Stomach smooth muscle (tissue), 2 donors: Measurements from ENCODE around the gene FAM227A.
A peak's percentile ranks its signal among the peaks of the same experiment; 100 is the strongest.
"Not testable (repeated sequence)": the region's sequence is repeated elsewhere in the genome, so short reads cannot be mapped to it uniquely, and the experiment has no call there.

Source experiments
- H3K27ac ChIP-seq: one replicate; pipeline ENCODE4 v1.7.0; 2013; ENCODE audit warnings: mild to moderate bottlenecking, low read length, inconsistent platforms
- H3K27me3 ChIP-seq, 2 donors: one replicate each; pipeline ENCODE4 v1.7.0; 2013; ENCODE audit warnings: low read length in 2 of 2; ENCODE audit not compliant: insufficient read depth in 2 of 2, control insufficient read depth in 1 of 2
- H3K36me3 ChIP-seq, 2 donors: one replicate each; pipeline ENCODE4 v1.7.0; 2013; ENCODE audit warnings: low read length in 2 of 2; ENCODE audit not compliant: control insufficient read depth in 2 of 2, insufficient read depth in 2 of 2
- H3K4me1 ChIP-seq: one replicate; pipeline ENCODE4 v1.7.0; 2013; ENCODE audit warnings: low read length; ENCODE audit not compliant: control insufficient read depth, insufficient read depth
- H3K4me3 ChIP-seq, 2 donors: one replicate each; pipeline ENCODE4 v1.7.0; 2013; ENCODE audit warnings: low read length in 2 of 2
- H3K9ac ChIP-seq, 2 donors: one replicate each; pipeline ENCODE4 v1.7.0; 2013; ENCODE audit warnings: low read length in 2 of 2, mild to moderate bottlenecking in 1 of 2
- H3K9me3 ChIP-seq, 2 donors: one replicate each; pipeline ENCODE4 v1.7.0; 2013; ENCODE audit warnings: low read length in 2 of 2; ENCODE audit not compliant: control insufficient read depth in 2 of 2
- donor health status: healthy.
- donor health status: Pancreatic carcinoma.

Gene FAM227A

GRCh38 chr22:38611559-38611958 lies 44.6 kb downstream of the FAM227A start:
- Histone ChIP-seq H3K9me3 (no peaks in the 10 kb centered on the region), H3K9ac (no peak overlapping the region), H3K4me3 (no peak overlapping the region), H3K27me3 (no peaks in the 10 kb centered on the region), H3K27ac (no peak overlapping the region), H3K4me1 (peaks cover 5% of the 10 kb centered on the region), H3K36me3 (no peaks in the 10 kb centered on the region)

DNA sequence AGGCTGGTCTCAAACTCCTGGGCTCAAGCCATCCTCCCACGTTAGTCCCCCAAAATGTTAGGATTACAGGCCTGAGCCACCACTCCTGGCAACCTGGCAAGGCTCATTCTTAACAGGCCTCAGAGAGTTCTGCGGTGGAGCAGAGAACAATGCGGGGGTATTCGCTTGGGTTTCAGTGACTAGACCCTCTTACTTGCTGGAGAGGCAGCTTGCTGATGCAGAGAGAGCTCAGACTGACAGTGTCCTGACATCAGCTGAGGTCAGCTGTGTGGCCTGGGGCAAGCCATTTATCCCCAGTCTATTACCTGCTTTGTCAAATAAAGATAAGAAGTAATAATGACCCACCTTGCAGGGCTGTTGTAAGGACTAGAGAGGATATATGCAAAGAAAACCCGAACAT lies 46.0 kb downstream of the FAM227A start:
- no peak overlapping the region for H3K4me3 ChIP-seq
- H3K9ac ChIP-seq: no peak overlapping the region
- no peaks in the 10 kb centered on the region for H3K9me3 ChIP-seq
- no peak overlapping the region for H3K27ac ChIP-seq
- peaks cover 9% of the 10 kb centered on the region for H3K4me1 ChIP-seq
- no peaks in the 10 kb centered on the region for H3K36me3 ChIP-seq
- no peaks in the 10 kb centered on the region for H3K27me3 ChIP-seq

GRCh38 chr22:38608992-38609750 lies 47.0 kb downstream of the FAM227A start:
- H3K4me1 ChIP-seq: peaks cover 5% of the 10 kb centered on the region
- H3K4me3 ChIP-seq: peak overlapping the region in 1 of 2 donors; percentile 33
- no peaks in the 10 kb centered on the region for H3K36me3 ChIP-seq

DNA sequence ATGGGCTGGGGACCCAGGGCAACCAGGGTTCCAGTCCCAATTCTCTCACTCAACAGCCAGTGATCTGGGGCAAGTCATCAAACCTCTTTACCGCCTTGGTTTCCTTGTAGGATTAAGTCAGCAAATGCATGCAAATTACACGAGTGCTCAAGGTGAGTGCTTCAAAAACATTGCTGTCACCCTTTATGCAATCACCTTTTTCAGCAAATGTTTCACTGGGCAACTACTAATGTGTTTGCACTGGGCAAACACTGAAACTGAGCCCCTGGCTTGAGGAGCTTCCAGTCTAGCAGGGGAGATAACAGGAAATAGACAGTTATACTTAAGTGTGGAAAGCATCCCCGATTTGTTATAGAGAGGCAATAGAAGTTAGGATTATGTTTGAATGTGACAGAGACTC lies 48.5 kb downstream of the FAM227A start:
- Histone ChIP-seq H3K4me3 (no peak overlapping the region), H3K27me3 (no peaks in the 10 kb centered on the region), H3K27ac (no peak overlapping the region), H3K9me3 (no peaks in the 10 kb centered on the region), H3K9ac (no peak overlapping the region), H3K4me1 (peaks cover 5% of the 10 kb centered on the region), H3K36me3 (no peaks in the 10 kb centered on the region)

More at GRCh38 chr22:38608992-38609750, 47.0 kb downstream of the FAM227A start:
- no peak overlapping the region for H3K27ac ChIP-seq
- no peaks in the 10 kb centered on the region for H3K9me3 ChIP-seq
- H3K27me3 ChIP-seq: no peaks in the 10 kb centered on the region
- H3K9ac ChIP-seq: no peak overlapping the region

DNA sequence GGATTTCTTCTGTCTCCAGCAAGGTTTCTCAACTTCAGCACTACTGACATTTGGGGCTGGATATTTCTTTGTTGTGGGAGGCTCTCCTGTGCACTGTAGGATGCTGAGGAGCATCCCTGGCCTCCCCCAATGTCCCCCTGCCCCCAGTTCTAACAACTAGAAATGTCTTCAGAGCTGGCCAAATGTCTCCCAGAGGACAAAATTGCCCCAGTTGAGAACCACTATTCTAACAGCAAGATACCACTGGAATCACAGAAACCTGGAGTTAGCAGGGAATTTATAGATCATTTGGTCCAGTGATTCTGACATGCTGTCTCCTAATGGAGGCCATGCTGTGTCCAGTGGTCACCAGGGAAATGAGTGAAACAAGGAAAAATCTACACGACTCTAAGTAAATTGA lies 54.0 kb downstream of the FAM227A start:
- Histone ChIP-seq H3K36me3 (no peaks in the 10 kb centered on the region), H3K4me1 (peaks cover 5% of the 10 kb centered on the region), H3K27me3 (no peaks in the 10 kb centered on the region), H3K4me3 (no peak overlapping the region), H3K9me3 (no peaks in the 10 kb centered on the region), H3K9ac (no peak overlapping the region), H3K27ac (no peak overlapping the region)

DNA sequence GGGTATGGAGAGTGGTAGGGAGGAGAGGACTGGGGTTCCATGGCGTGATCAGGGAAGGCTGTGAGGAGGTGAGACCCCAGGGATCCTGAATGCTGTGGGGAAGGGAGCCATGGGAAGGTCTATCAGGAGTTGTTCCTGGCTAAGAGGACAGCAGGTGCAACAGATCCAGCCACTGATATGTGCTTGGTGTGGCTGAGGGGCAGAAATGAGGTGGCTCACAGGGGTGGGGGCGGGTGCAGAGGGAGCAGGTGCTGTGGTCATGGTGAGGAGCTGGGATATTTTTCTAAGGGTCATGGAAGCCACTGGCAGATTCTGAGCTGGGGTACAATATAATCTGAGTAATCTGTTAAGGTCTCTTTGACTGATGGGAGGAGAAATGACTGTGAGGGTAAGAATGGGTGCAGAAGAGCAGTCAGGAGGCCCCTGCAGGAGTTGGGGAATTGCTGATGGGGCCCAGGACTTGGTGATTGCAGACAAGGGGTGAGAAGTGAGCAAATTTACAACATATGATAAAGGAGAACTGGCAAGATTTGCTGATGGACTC lies 54.9 kb downstream of the FAM227A start:
- Histone ChIP-seq H3K36me3 (no peaks in the 10 kb centered on the region), H3K9ac (no peak overlapping the region)

GRCh38 chr22:38599466-38599865 lies 56.7 kb downstream of the FAM227A start:
- Histone ChIP-seq H3K36me3 (no peaks in the 10 kb centered on the region), H3K27me3 (no peaks in the 10 kb centered on the region), H3K9ac (no peak overlapping the region), H3K9me3 (no peaks in the 10 kb centered on the region), H3K4me1 (no peaks in the 10 kb centered on the region), H3K4me3 (no peak overlapping the region), H3K27ac (no peak overlapping the region)

More for the DNA sequence above, 54.9 kb downstream of the FAM227A start:
- no peaks in the 10 kb centered on the region for H3K9me3 ChIP-seq
- H3K4me1 ChIP-seq: peaks cover under 1% of the 10 kb centered on the region
- H3K4me3 ChIP-seq: no peak overlapping the region
- H3K27ac ChIP-seq: no peak overlapping the region
- H3K27me3 ChIP-seq: no peaks in the 10 kb centered on the region

- H3K27me3 ChIP-seq, H3K4me1 ChIP-seq, H3K4me3 ChIP-seq, H3K9me3 ChIP-seq, H3K9ac ChIP-seq, H3K36me3 ChIP-seq, H3K27ac ChIP-seq: not testable (repeated sequence)
Measured at GRCh38 chr22:38582923-38583322, 73.3 kb downstream of the FAM227A start.

GRCh38 chr22:38578505-38578904 lies 77.7 kb downstream of the FAM227A start:
- peaks cover 0 to 7% of the 10 kb centered on the region in 2 donors for H3K27me3 ChIP-seq
- no peaks in the 10 kb centered on the region for H3K9me3 ChIP-seq
- H3K4me3 ChIP-seq: no peak overlapping the region
- H3K36me3 ChIP-seq: no peaks in the 10 kb centered on the region
- H3K9ac ChIP-seq: no peak overlapping the region
- H3K27ac ChIP-seq: no peak overlapping the region
- H3K4me1 ChIP-seq: no peaks in the 10 kb centered on the region

GRCh38 chr22:38572065-38572464 lies 84.1 kb downstream of the FAM227A start:
- Histone ChIP-seq H3K36me3 (no peaks in the 10 kb centered on the region), H3K27me3 (no peaks in the 10 kb centered on the region), H3K4me3 (no peak overlapping the region), H3K9me3 (no peaks in the 10 kb centered on the region), H3K4me1 (peaks cover 13% of the 10 kb centered on the region), H3K27ac (no peak overlapping the region), H3K9ac (no peak overlapping the region)

GRCh38 chr22:38570779-38571364 lies 85.3 kb downstream of the FAM227A start:
- no peaks in the 10 kb centered on the region for H3K36me3 ChIP-seq
- H3K9ac ChIP-seq: peak overlapping the region; percentile 79 to 83
- no peaks in the 10 kb centered on the region for H3K9me3 ChIP-seq
- peak overlapping the region; percentile 53 for H3K27ac ChIP-seq
- peak overlapping the region; percentile 74 to 84 for H3K4me3 ChIP-seq
- H3K27me3 ChIP-seq: no peaks in the 10 kb centered on the region
- peaks cover 13% of the 10 kb centered on the region for H3K4me1 ChIP-seq
